Fibroblast of lung (primary cell): ENCODE measurements around the gene LSR. TPM values are rescaled to one million over a fixed set of nuclear protein-coding genes. Genes with fewer than 3 reads are reported as not detected.

Experiments
- DNase-seq, 2 donors: peaks; one replicate each; pipeline versions ENCODE4 v3.0.0 to v3.0.0-alpha.2; 2010; ENCODE audit warnings: low read depth in 2 of 2
- H2AFZ ChIP-seq: 2 replicates; pipeline ENCODE4 v1.5.1; 2012; ENCODE audit warnings: low read length, control low read depth, inconsistent platforms
- H3K27ac ChIP-seq: 2 replicates; pipeline ENCODE4 v1.5.1; 2011; ENCODE audit warnings: low read length, control low read depth; ENCODE audit not compliant: insufficient read depth
- H3K27me3 ChIP-seq: 2 replicates; pipeline ENCODE4 v1.5.1; 2011; ENCODE audit warnings: mild to moderate bottlenecking, low read length; ENCODE audit not compliant: control insufficient read depth, insufficient read depth
- H3K36me3 ChIP-seq: 2 replicates; pipeline ENCODE4 v1.5.1; 2011; ENCODE audit warnings: low read length; ENCODE audit not compliant: control insufficient read depth, insufficient read depth
- H3K4me1 ChIP-seq: 2 replicates; pipeline ENCODE4 v1.5.1; 2011; ENCODE audit warnings: low read length; ENCODE audit not compliant: control insufficient read depth, insufficient read depth; ENCODE audit errors: extremely low read depth
- H3K4me2 ChIP-seq: 2 replicates; pipeline ENCODE4 v1.5.1; 2011; ENCODE audit warnings: low read length, control low read depth; ENCODE audit not compliant: insufficient read depth; ENCODE audit errors: extremely low read depth
- H3K4me3 ChIP-seq, 4 experiments: fragments of 200-600 bp in 1 of 4; sonication (generic) in 1 of 4; replicated peaks in 1 of 4; 2 replicates each; pipeline ENCODE4 v1.5.1; 2011 to 2016; ENCODE audit warnings: low read length in 4 of 4, low read depth in 3 of 4, mild to moderate bottlenecking in 3 of 4, control low read depth in 2 of 4, inconsistent platforms in 1 of 4, mixed read lengths in 1 of 4; ENCODE audit not compliant: insufficient read depth in 1 of 4; ENCODE audit errors: control extremely low read depth in 1 of 4
- H3K79me2 ChIP-seq: 2 replicates; pipeline ENCODE4 v1.5.1; 2012; ENCODE audit warnings: mild to moderate bottlenecking, low read length, inconsistent platforms; ENCODE audit not compliant: control insufficient read depth, insufficient read depth
- H3K9ac ChIP-seq: 2 replicates; pipeline ENCODE4 v1.5.1; 2011; ENCODE audit warnings: mild to moderate bottlenecking, low read length, control low read depth; ENCODE audit not compliant: insufficient read depth
- H3K9me3 ChIP-seq: 2 replicates; pipeline ENCODE4 v1.5.1; 2012; ENCODE audit warnings: low read depth, low read length; ENCODE audit not compliant: control insufficient read depth, insufficient read depth
- H4K20me1 ChIP-seq: 2 replicates; pipeline ENCODE4 v1.5.1; 2011; ENCODE audit warnings: low read length; ENCODE audit not compliant: control insufficient read depth, insufficient read depth; ENCODE audit errors: extremely low read depth
- CTCF ChIP-seq, 2 donors: IDR thresholded peaks in 1 of 2; conservative IDR thresholded peaks in 1 of 2; 1 replicate in 1 of 2; 2 replicates in 1 of 2; pipeline ENCODE4 v1.5.1; 2011 to 2012; ENCODE audit warnings: low read length in 2 of 2, control low read depth in 1 of 2, inconsistent platforms in 1 of 2, low read depth in 1 of 2, mild to moderate bottlenecking in 1 of 2
- EZH2 ChIP-seq: IDR thresholded peaks from 2 replicates; pipeline ENCODE4 v1.5.1; 2012; ENCODE audit warnings: low read length, control low read depth, mild to moderate bottlenecking; ENCODE audit errors: missing control alignments
- polyA plus RNA-seq, 2 donors: library from polyadenylated mRNA; depleted of rRNA in 1 of 2; stranded (reverse) in 1 of 2; unstranded in 1 of 2; fragments of >200 nt; gene quantifications; 2 replicates each; pipeline ENCODE4 v1.2.1, GENCODE V29; 2011 to 2012; ENCODE audit warnings: missing spikeins in 1 of 2
- total RNA-seq: library from RNA; depleted of rRNA; stranded (reverse); fragments of >200 nt; gene quantifications from 2 replicates; pipeline ENCODE4 v1.2.1, GENCODE V29; 2014

The LSR gene
- total and polyA plus RNA-seq, 2 donors (not counting 1 experiment from before 2014, with no cell fraction given) = 0.31 to 0.33 TPM

GRCh38 chr19:35313587-35313986, 64.8 kb downstream of the LSR start:
- H2AFZ ChIP-seq = no peak overlapping the region
- H3K27ac ChIP-seq = no peak overlapping the region
- peaks cover 3% of the 10 kb centered on the region for H3K4me1 ChIP-seq
- H4K20me1 ChIP-seq = no peaks in the 10 kb centered on the region
- TF ChIP-seq CTCF (conservative IDR thresholded peaks at IDR 0.05 in 1 of 2, IDR thresholded peaks at IDR 0.05 in 1 of 2; ENCODE audit: low read depth in 1 of 2, low read length in 2 of 2) (no peak), EZH2 (no peak)
- H3K36me3 ChIP-seq = no peaks in the 10 kb centered on the region
- no peaks in the 10 kb centered on the region for H3K9me3 ChIP-seq
- H3K27me3 ChIP-seq = no peaks in the 10 kb centered on the region
- H3K79me2 ChIP-seq = no peaks in the 10 kb centered on the region
- H3K4me2 ChIP-seq = no peak overlapping the region
- no peak overlapping the region for H3K9ac ChIP-seq
- DNase-seq = no peak
- H3K4me3 ChIP-seq = no peak overlapping the region

GRCh38 chr19:35314031-35314430, 65.2 kb downstream of the LSR start:
- Histone ChIP-seq H3K9ac (no peak overlapping the region), H3K36me3 (no peaks in the 10 kb centered on the region), H3K4me1 (peaks cover 6% of the 10 kb centered on the region), H3K79me2 (no peaks in the 10 kb centered on the region), H3K27ac (no peak overlapping the region), H2AFZ (no peak overlapping the region), H3K9me3 (no peaks in the 10 kb centered on the region), H4K20me1 (no peaks in the 10 kb centered on the region), H3K27me3 (no peaks in the 10 kb centered on the region), H3K4me3 (no peak overlapping the region), H3K4me2 (no peak overlapping the region)
- no peak for TF ChIP-seq EZH2
- TF ChIP-seq CTCF (conservative IDR thresholded peaks at IDR 0.05 in 1 of 2, IDR thresholded peaks at IDR 0.05 in 1 of 2; ENCODE audit: low read depth in 1 of 2, low read length in 2 of 2) = no peak
- DNase-seq = no peak

DNA sequence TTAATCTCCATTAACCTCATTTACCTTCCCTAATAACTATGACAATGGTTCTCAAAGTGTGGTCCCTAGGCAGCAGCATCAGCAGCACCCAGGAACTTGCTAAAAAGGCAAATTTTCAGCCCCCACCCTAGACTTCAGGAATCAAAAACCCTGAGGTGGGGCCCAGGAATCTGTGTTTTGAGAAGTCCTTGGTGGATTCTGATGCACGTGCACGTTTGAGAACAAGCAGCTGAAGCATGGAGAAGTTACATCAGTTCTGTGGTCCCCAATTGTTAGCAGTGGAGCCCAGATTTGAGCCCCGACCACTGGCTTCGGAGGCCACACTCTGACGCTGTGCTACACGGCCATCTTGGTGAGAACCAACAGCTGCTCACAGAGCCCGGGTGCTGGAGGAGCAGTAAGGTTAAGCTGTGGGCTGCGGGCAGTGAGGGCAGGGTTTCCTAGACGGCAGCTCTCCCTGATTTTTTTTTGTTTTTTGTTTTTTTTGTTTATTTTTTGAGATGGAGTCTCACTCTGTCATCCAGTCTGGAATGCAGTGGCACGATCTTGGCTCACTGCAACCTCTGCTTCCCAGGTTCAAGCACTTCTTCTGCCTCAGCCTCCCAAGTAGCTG, 66.2 kb downstream of the LSR start:
- H3K4me1 ChIP-seq = peaks cover 12% of the 10 kb centered on the region
- no peaks in the 10 kb centered on the region for H3K27me3 ChIP-seq
- H3K27ac ChIP-seq = no peak overlapping the region
- H3K36me3 ChIP-seq = no peaks in the 10 kb centered on the region
- no peaks in the 10 kb centered on the region for H3K9me3 ChIP-seq
- H3K4me3 ChIP-seq = no peak overlapping the region
- no peak overlapping the region for H3K9ac ChIP-seq
- H4K20me1 ChIP-seq = no peaks in the 10 kb centered on the region
- no peak overlapping the region for H3K4me2 ChIP-seq
- no peak for DNase-seq
- TF ChIP-seq EZH2 (no peak), CTCF (conservative IDR thresholded peaks at IDR 0.05 in 1 of 2, IDR thresholded peaks at IDR 0.05 in 1 of 2; ENCODE audit: low read depth in 1 of 2, low read length in 2 of 2) (no peak)
- H2AFZ ChIP-seq = no peak overlapping the region
- H3K79me2 ChIP-seq = no peaks in the 10 kb centered on the region
